NCI-H2029 (cell line): ENCODE measurements around the gene NRF1.

ENCODE experiments used
- DNase-seq: peaks from one replicate; lab custom pipeline; 2025; lab: John Stamatoyannopoulos, UW

NRF1 gene

GRCh38 chr7:129740574-129741410 lies 129.3 kb downstream of the NRF1 start:
- no peak for DNase-seq

GRCh38 chr7:129741743-129742213 lies 130.3 kb downstream of the NRF1 start:
- peak; percentile 98 for DNase-seq

- DNase-seq = peak; percentile 15
These were observed 130.7 kb downstream of the NRF1 start for GRCh38 chr7:129742256-129742655.

- no peak for DNase-seq
These were observed 135.5 kb downstream of the NRF1 start for GRCh38 chr7:129746857-129747529.

- no peak for DNase-seq
These were observed 137.0 kb downstream of the NRF1 start for GRCh38 chr7:129748356-129749109.

GRCh38 chr7:129750091-129750490 lies 138.6 kb downstream of the NRF1 start:
- DNase-seq = no peak

GRCh38 chr7:129750501-129750900 lies 139.0 kb downstream of the NRF1 start:
- DNase-seq = no peak

GRCh38 chr7:129751916-129752315 lies 140.4 kb downstream of the NRF1 start:
- DNase-seq = no peak

- no peak for DNase-seq
These were observed 141.2 kb downstream of the NRF1 start for GRCh38 chr7:129752760-129753159.

- no peak for DNase-seq
These were observed 142.9 kb downstream of the NRF1 start for GRCh38 chr7:129754406-129754805.

GRCh38 chr7:129757991-129758390 lies 146.5 kb downstream of the NRF1 start:
- no peak for DNase-seq

GRCh38 chr7:129762387-129762969 lies 151.0 kb downstream of the NRF1 start:
- no peak for DNase-seq

GRCh38 chr7:129764247-129765084 lies 152.9 kb downstream of the NRF1 start:
- no peak for DNase-seq

GRCh38 chr7:129765352-129765751 lies 153.8 kb downstream of the NRF1 start:
- DNase-seq = no peak

GRCh38 chr7:129767120-129768015 lies 155.8 kb downstream of the NRF1 start:
- DNase-seq = no peak

- DNase-seq = peak; percentile 45
These were observed 157.3 kb downstream of the NRF1 start for GRCh38 chr7:129768614-129769399.

GRCh38 chr7:129769400-129769774 lies 157.9 kb downstream of the NRF1 start:
- no peak for DNase-seq

GRCh38 chr7:129769866-129770808 lies 158.6 kb downstream of the NRF1 start:
- no peak for DNase-seq
